DMS79 (cell line): Measurements from ENCODE around the gene PPP1R37.

ENCODE experiments used
- DNase-seq: peaks from one replicate; lab custom pipeline; 2025; lab: John Stamatoyannopoulos, UW

Gene PPP1R37

GRCh38 chr19:45153339-45154063 is 60.5 kb downstream of the PPP1R37 start:
- no peak for DNase-seq

GRCh38 chr19:45154064-45154827 is 61.3 kb downstream of the PPP1R37 start:
- no peak for DNase-seq

- DNase-seq: no peak
Measured at GRCh38 chr19:45156011-45156630, 63.1 kb downstream of the PPP1R37 start.

- no peak for DNase-seq
Measured at GRCh38 chr19:45156751-45157150, 63.8 kb downstream of the PPP1R37 start.

GRCh38 chr19:45158503-45159209 is 65.7 kb downstream of the PPP1R37 start:
- DNase-seq: no peak

GRCh38 chr19:45159210-45159970 is 66.4 kb downstream of the PPP1R37 start:
- no peak for DNase-seq

- no peak for DNase-seq
Measured at GRCh38 chr19:45159971-45160324, 67.0 kb downstream of the PPP1R37 start.

- no peak for DNase-seq
Measured at GRCh38 chr19:45160870-45161737, 68.1 kb downstream of the PPP1R37 start, which contains the start of gene NKPD1. TSS of gene NKPD1 (minus strand) at chr19:45160982. CDS start at chr19:45160150, 832 bp downstream.

- DNase-seq: no peak
Measured at GRCh38 chr19:45161738-45162607, 69.0 kb downstream of the PPP1R37 start.

GRCh38 chr19:45162608-45163143 is 69.7 kb downstream of the PPP1R37 start:
- no peak for DNase-seq

- no peak for DNase-seq
Measured at GRCh38 chr19:45163156-45163555, 70.2 kb downstream of the PPP1R37 start.

- DNase-seq: no peak
Measured at GRCh38 chr19:45163751-45164460, 70.9 kb downstream of the PPP1R37 start.

GRCh38 chr19:45164577-45165335 is 71.8 kb downstream of the PPP1R37 start:
- no peak for DNase-seq

GRCh38 chr19:45166723-45167252 is 73.8 kb downstream of the PPP1R37 start:
- DNase-seq: no peak

- no peak for DNase-seq
Measured at GRCh38 chr19:45168767-45169351, 75.9 kb downstream of the PPP1R37 start.

- DNase-seq: no peak
Measured at GRCh38 chr19:45169602-45170001, 76.6 kb downstream of the PPP1R37 start.
